Right cardiac atrium (tissue), 5 donors: ENCODE results near the gene PHLDA2. TPM values are rescaled to one million over a fixed set of nuclear protein-coding genes. Genes with fewer than 3 reads are reported as not detected.
A peak's percentile ranks its signal among the peaks of the same experiment; 100 is the strongest.

Experiments used
- ATAC-seq, 2 donors: fragments of 200-7000 bp; cut with Tn5 transposase; one replicate each; pipeline versions ENCODE4 v1.8.0 to v1.9.1; 2020; ENCODE audit warnings: moderate library complexity in 2 of 2, mild to moderate bottlenecking in 1 of 2
- DNase-seq, 3 donors: peaks; one replicate each; pipeline ENCODE4 v3.0.0-alpha.2; 2020
- H3K27ac ChIP-seq: one replicate; pipeline ENCODE4 v1.5.1; 2013; ENCODE audit warnings: mild to moderate bottlenecking, low read length, control low read depth, moderate library complexity
- H3K27me3 ChIP-seq: one replicate; pipeline ENCODE4 v1.6.1; 2013; ENCODE audit not compliant: control insufficient read depth, insufficient read depth
- H3K4me1 ChIP-seq: one replicate; pipeline ENCODE4 v1.6.1; 2013; ENCODE audit warnings: low read length; ENCODE audit not compliant: control insufficient read depth, insufficient read depth
- H3K4me3 ChIP-seq: one replicate; pipeline ENCODE4 v1.5.1; 2013; ENCODE audit warnings: low read length, control low read depth
- H3K9me3 ChIP-seq: one replicate; pipeline ENCODE4 v1.6.1; 2013; ENCODE audit warnings: low read length; ENCODE audit not compliant: control insufficient read depth
- WGBS: extraction: QIAGEN DNeasy Blood & Tissue Kit; methylation state at CpG from one replicate; pipeline ENCODE4 v1.1.7; 2013; 5-methylcytosine and 5-hydroxymethylcytosine counted together
- intact Hi-C, 4 donors: fragments of 100-400 bp; cut with DNase I; formaldehyde crosslinking; loops; one replicate each; pipeline versions ENCODE4 v1.11.0 to v1.14.0; 2022 to 2023
- polyA plus RNA-seq: library from polyadenylated mRNA; stranded (reverse); fragments of 200-250 nt; gene quantifications from one replicate; pipeline ENCODE4 v1.2.3, GENCODE V29; 2013
- total RNA-seq, 4 donors: library from RNA; stranded (reverse); fragmentation: NEBNext Ultra II Directional; extraction: Animal tissue kit (Norgen Biotek cat#: 25700); gene quantifications; one replicate each; pipeline ENCODE4 v1.2.1, GENCODE V29; 2021
- donor health status: healthy with polysubstance abuse.
- donor health status: DM: no; HTN: yes; CAD: no.
- donor health status: DM: no; HTN: no; CAD: no.
- donor health status: DM: no; HTN: yes; CAD: no; lungs with severe emphysema.
- donor health status: DM: yes; HTN: yes; CAD: no.

The PHLDA2 gene
- total and polyA plus RNA-seq, 5 donors: 0.57 to 2.1 (median 1.4) TPM; not detected in 1

- peaks cover 3% of the 10 kb centered on the region for H3K4me1 ChIP-seq
- no peaks in the 10 kb centered on the region for H3K9me3 ChIP-seq
- ATAC-seq (no peak), DNase-seq (peak in 1 of 3 donors; percentile 18)
- H3K4me3 ChIP-seq: no peak overlapping the region
- intact Hi-C loops: no loop called here
- WGBS: 81% methylated on average over 7 of the region's 7 CpGs
- H3K27me3 ChIP-seq: no peaks in the 10 kb centered on the region
- no peak overlapping the region for H3K27ac ChIP-seq
Observed at GRCh38 chr11:2934021-2934550, 4.9 kb upstream of the PHLDA2 start.

- intact Hi-C loops: no loop called here
- DNase-seq (peak; percentile 78 to 89 (median 89)), ATAC-seq (peak; percentile 48 to 57)
- Histone ChIP-seq H3K4me3 (no peak overlapping the region), H3K27ac (no peak overlapping the region), H3K27me3 (no peaks in the 10 kb centered on the region), H3K4me1 (peaks cover 3% of the 10 kb centered on the region), H3K9me3 (no peaks in the 10 kb centered on the region)
- WGBS: 39% methylated on average over 12 of the region's 12 CpGs
Observed at GRCh38 chr11:2933375-2934020, 4.3 kb upstream of the PHLDA2 start.

GRCh38 chr11:2932850-2933251 lies 3.6 kb upstream of the PHLDA2 start:
- no peak overlapping the region for H3K4me3 ChIP-seq
- no peaks in the 10 kb centered on the region for H3K27me3 ChIP-seq
- no peaks in the 10 kb centered on the region for H3K9me3 ChIP-seq
- intact Hi-C loops: no loop called here
- H3K4me1 ChIP-seq: peaks cover 3% of the 10 kb centered on the region
- DNase-seq (peak in 2 of 3 donors; percentile 53 to 61), ATAC-seq (no peak)
- no peak overlapping the region for H3K27ac ChIP-seq
- WGBS: 53% methylated on average over 15 of the region's 15 CpGs

- Histone ChIP-seq H3K9me3 (no peaks in the 10 kb centered on the region), H3K4me3 (no peak overlapping the region), H3K27ac (no peak overlapping the region), H3K27me3 (no peaks in the 10 kb centered on the region), H3K4me1 (peaks cover 3% of the 10 kb centered on the region)
- no peak for ATAC-seq
- peak in 2 of 3 donors; percentile 45 to 52 for DNase-seq
- 81% methylated on average over 13 of the region's 13 CpGs for WGBS
- intact Hi-C loops: no loop called here
Observed at GRCh38 chr11:2931771-2932738, 2.8 kb upstream of the PHLDA2 start.

GRCh38 chr11:2931420-2931746 lies 2.2 kb upstream of the PHLDA2 start:
- WGBS: 80% methylated on average over 4 of the region's 4 CpGs
- H3K27ac ChIP-seq: no peak overlapping the region
- peaks cover 3% of the 10 kb centered on the region for H3K4me1 ChIP-seq
- intact Hi-C loops: no loop called here
- no peaks in the 10 kb centered on the region for H3K9me3 ChIP-seq
- no peak for ATAC-seq
- no peaks in the 10 kb centered on the region for H3K27me3 ChIP-seq
- no peak overlapping the region for H3K4me3 ChIP-seq
- DNase-seq: no peak

- no peak overlapping the region for H3K27ac ChIP-seq
- H3K27me3 ChIP-seq: no peaks in the 10 kb centered on the region
- H3K4me3 ChIP-seq: no peak overlapping the region
- ATAC-seq (peak; percentile 34 to 56), DNase-seq (peak; percentile 51 to 84 (median 77))
- no peaks in the 10 kb centered on the region for H3K9me3 ChIP-seq
- 44% methylated on average over 21 of the region's 21 CpGs for whole genome bisulfite sequencing
- peaks cover 3% of the 10 kb centered on the region for H3K4me1 ChIP-seq
- intact Hi-C loops: no loop called here
Observed at GRCh38 chr11:2930704-2931419, 1.6 kb upstream of the PHLDA2 start.

- Histone ChIP-seq H3K9me3 (no peaks in the 10 kb centered on the region), H3K4me1 (peaks cover 3% of the 10 kb centered on the region), H3K27me3 (no peaks in the 10 kb centered on the region), H3K27ac (no peak overlapping the region), H3K4me3 (peak overlapping the region; percentile 21)
- WGBS: 8% methylated on average over 47 of the region's 47 CpGs
- intact Hi-C loops: no loop called here
- DNase-seq (peak; percentile 44 to 76 (median 63)), ATAC-seq (peak; percentile 3 to 13)
Observed at GRCh38 chr11:2929950-2930703, 907 bp upstream of the PHLDA2 start.

GRCh38 chr11:2929531-2929949 lies 320 bp upstream of the PHLDA2 start:
- Histone ChIP-seq H3K27me3 (no peaks in the 10 kb centered on the region), H3K27ac (no peak overlapping the region), H3K4me3 (peak overlapping the region; percentile 21), H3K9me3 (no peaks in the 10 kb centered on the region), H3K4me1 (peaks cover 3% of the 10 kb centered on the region)
- intact Hi-C loops: no loop called here
- DNase-seq (peak; percentile 62 to 70 (median 68)), ATAC-seq (peak; percentile 17 to 43)
- WGBS: 2% methylated on average over 48 of the region's 48 CpGs

GRCh38 chr11:2927851-2928604 lies 1.2 kb downstream of the PHLDA2 start:
- intact Hi-C loops: no loop called here
- DNase-seq (peak; percentile 18 to 55 (median 35)), ATAC-seq (no peak)
- no peak overlapping the region for H3K27ac ChIP-seq
- H3K9me3 ChIP-seq: no peaks in the 10 kb centered on the region
- no peaks in the 10 kb centered on the region for H3K27me3 ChIP-seq
- WGBS: 45% methylated on average over 25 of the region's 25 CpGs
- H3K4me3 ChIP-seq: peak overlapping the region; percentile 21
- H3K4me1 ChIP-seq: peaks cover 3% of the 10 kb centered on the region
